Neuronal stem cell (in vitro differentiated cells): ENCODE results near the gene MTA1.
A peak's percentile ranks its signal among the peaks of the same experiment; 100 is the strongest.

Experiments used
- DNase-seq: peaks from one replicate; pipeline ENCODE4 v3.0.0-alpha.2; 2013; ENCODE audit warnings: low spot score
- H2AFZ ChIP-seq: one replicate; pipeline ENCODE4 v1.6.1; 2013; ENCODE audit warnings: mild to moderate bottlenecking, low read length, inconsistent platforms
- H2AK5ac ChIP-seq: 2 replicates; pipeline ENCODE4 v1.6.1; 2013; ENCODE audit warnings: low read depth, mild to moderate bottlenecking, inconsistent platforms, low read length, moderate library complexity, mixed read lengths
- H2BK120ac ChIP-seq: 2 replicates; pipeline ENCODE4 v1.6.1; 2013; ENCODE audit warnings: low read depth, mild to moderate bottlenecking, inconsistent platforms, low read length, moderate library complexity, mixed read lengths
- H2BK12ac ChIP-seq: one replicate; pipeline ENCODE4 v1.6.1; 2013; ENCODE audit warnings: low read length, inconsistent platforms
- H2BK15ac ChIP-seq: 2 replicates; pipeline ENCODE4 v1.6.1; 2013; ENCODE audit warnings: mild to moderate bottlenecking, low read length, inconsistent platforms, mixed read lengths
- H2BK5ac ChIP-seq: one replicate; pipeline ENCODE4 v1.6.1; 2013; ENCODE audit warnings: inconsistent platforms, mild to moderate bottlenecking, low read length, moderate library complexity
- H3K14ac ChIP-seq: one replicate; pipeline ENCODE4 v1.6.1; 2013; ENCODE audit warnings: low read length, inconsistent platforms
- H3K18ac ChIP-seq: 2 replicates; pipeline ENCODE4 v1.6.1; 2013; ENCODE audit warnings: low read length, inconsistent platforms
- H3K23ac ChIP-seq: 2 replicates; pipeline ENCODE4 v1.6.1; 2013; ENCODE audit warnings: low read depth, mild to moderate bottlenecking, mixed read lengths, low read length, inconsistent platforms; ENCODE audit not compliant: poor library complexity
- H3K27ac ChIP-seq: replicated peaks from 3 replicates; pipeline ENCODE4 v1.5.1; 2013; ENCODE audit warnings: low read length, inconsistent platforms
- H3K27me3 ChIP-seq, 3 experiments: 2 replicates each; pipeline ENCODE4 v1.6.1; 2013; ENCODE audit warnings: low read length in 3 of 3, mild to moderate bottlenecking in 2 of 3, inconsistent platforms in 1 of 3, low read depth in 1 of 3, mixed read lengths in 1 of 3, moderate library complexity in 1 of 3; ENCODE audit not compliant: control insufficient read depth in 3 of 3, insufficient read depth in 3 of 3
- H3K36me3 ChIP-seq, 2 donors: replicated peaks in 1 of 2; 2 replicates each; pipeline ENCODE4 v1.6.1; 2013; ENCODE audit warnings: low read length in 2 of 2; ENCODE audit not compliant: control insufficient read depth in 2 of 2, insufficient read depth in 2 of 2
- H3K4ac ChIP-seq: 2 replicates; pipeline ENCODE4 v1.6.1; 2013; ENCODE audit warnings: inconsistent platforms, mild to moderate bottlenecking, low read length, moderate library complexity
- H3K4me1 ChIP-seq, 2 donors: 1 replicate in 1 of 2; 2 replicates in 1 of 2; pipeline ENCODE4 v1.6.1; 2013; ENCODE audit warnings: low read length in 2 of 2, low read depth in 1 of 2; ENCODE audit not compliant: control insufficient read depth in 2 of 2, insufficient read depth in 1 of 2
- H3K4me2 ChIP-seq: one replicate; pipeline ENCODE4 v1.6.1; 2013; ENCODE audit warnings: mild to moderate bottlenecking, low read length, inconsistent platforms; ENCODE audit not compliant: insufficient read depth, poor library complexity, severe bottlenecking
- H3K4me3 ChIP-seq, 2 donors: 2 replicates each; pipeline ENCODE4 v1.5.1; 2013; ENCODE audit warnings: low read length in 2 of 2, mild to moderate bottlenecking in 2 of 2, inconsistent platforms in 1 of 2, moderate library complexity in 1 of 2
- H3K79me1 ChIP-seq: one replicate; pipeline ENCODE4 v1.6.1; 2013; ENCODE audit warnings: low read depth, mild to moderate bottlenecking, inconsistent platforms, low read length, moderate library complexity
- H3K9ac ChIP-seq: one replicate; pipeline ENCODE4 v1.6.1; 2013; ENCODE audit warnings: mild to moderate bottlenecking, low read depth, low read length, inconsistent platforms; ENCODE audit not compliant: poor library complexity
- H3K9me3 ChIP-seq, 2 donors: replicated peaks in 1 of 2; 2 replicates each; pipeline versions ENCODE3 to v1.6.1; 2013; ENCODE audit warnings: low read length in 2 of 2, mild to moderate bottlenecking in 2 of 2, inconsistent platforms in 1 of 2, low read depth in 1 of 2, mixed read lengths in 1 of 2, moderate library complexity in 1 of 2; ENCODE audit not compliant: control insufficient read depth in 2 of 2, insufficient read depth in 1 of 2
- H4K8ac ChIP-seq: one replicate; pipeline ENCODE4 v1.6.1; 2013; ENCODE audit warnings: low read depth, mild to moderate bottlenecking, inconsistent platforms, low read length, moderate library complexity
- H4K91ac ChIP-seq: one replicate; pipeline ENCODE4 v1.6.1; 2013; ENCODE audit warnings: low read length, low read depth, mild to moderate bottlenecking, inconsistent platforms; ENCODE audit not compliant: poor library complexity
- WGBS, 2 donors: extraction: QIAGEN DNeasy Blood & Tissue Kit; methylation state at CpG; one replicate each; pipeline ENCODE4 v1.1.7; 2013; ENCODE audit warnings: missing lambda C conversion rate in 2 of 2, mixed read lengths in 1 of 2; ENCODE audit not compliant: insufficient read length in 2 of 2, insufficient replicate concordance in 1 of 2; ENCODE audit errors: extremely low coverage in 2 of 2; 5-methylcytosine and 5-hydroxymethylcytosine counted together

Gene MTA1

DNA sequence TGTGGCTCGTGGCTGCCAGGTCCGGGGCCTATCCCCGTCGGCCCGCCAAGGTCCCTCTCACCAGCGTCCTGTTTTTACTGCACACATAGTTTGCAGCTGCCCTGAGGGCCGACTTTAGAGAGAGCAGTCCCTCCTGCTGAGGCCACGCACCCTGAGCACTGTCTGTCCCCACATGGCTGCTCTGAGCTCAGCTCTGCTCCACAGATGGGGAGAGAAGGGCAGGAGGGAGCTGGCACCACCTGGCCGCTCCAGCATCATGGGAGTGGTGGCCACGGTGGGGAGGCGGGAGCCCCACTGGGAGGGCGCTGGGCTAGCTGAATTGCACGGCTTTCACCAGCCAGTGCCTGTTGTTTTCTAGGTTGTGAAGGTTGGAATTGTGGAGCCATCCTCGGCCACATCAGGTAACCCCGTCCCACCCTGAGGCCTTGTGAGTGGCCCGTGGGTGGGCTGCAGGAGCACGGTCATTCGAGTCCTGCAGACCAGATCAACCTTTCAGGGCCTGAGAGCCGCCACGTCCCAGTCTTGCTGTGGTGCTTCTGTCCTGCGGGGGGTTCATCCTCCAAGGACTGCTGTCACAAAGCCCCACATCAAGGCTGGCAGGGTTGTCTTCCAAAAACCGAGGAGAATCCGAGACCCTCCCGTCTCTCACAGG lies 28.7 kb upstream of the MTA1 start:
- no peaks in the 10 kb centered on the region for H3K9me3 ChIP-seq
- no peak overlapping the region for H2BK120ac ChIP-seq
- no peak overlapping the region for H3K4ac ChIP-seq
- no peak overlapping the region for H4K8ac ChIP-seq
- H3K4me1 ChIP-seq = no peaks in the 10 kb centered on the region
- no peak overlapping the region for H3K23ac ChIP-seq
- H2AK5ac ChIP-seq = peak overlapping the region; percentile 7
- peaks cover 5% of the 10 kb centered on the region for H3K79me1 ChIP-seq
- no peak overlapping the region for H2BK15ac ChIP-seq
- H2BK5ac ChIP-seq = no peak overlapping the region
- no peak overlapping the region for H3K27ac ChIP-seq
- peak overlapping the region; percentile 53 for H3K9ac ChIP-seq
- peak overlapping the region; percentile 80 for H3K18ac ChIP-seq
- no peak overlapping the region for H2AFZ ChIP-seq
- H3K4me3 ChIP-seq = peak overlapping the region in 1 of 2 donors; percentile 43
- no peak overlapping the region for H2BK12ac ChIP-seq
- no CpG with 5 or more reads among the region's 24 CpGs for WGBS, 2 donors
- peak overlapping the region; percentile 39 for H3K14ac ChIP-seq
- no peak for DNase-seq
- no peak overlapping the region for H4K91ac ChIP-seq
- H3K27me3 ChIP-seq = no peaks in the 10 kb centered on the region
- peaks cover 3 to 34% of the 10 kb centered on the region in 2 donors for H3K36me3 ChIP-seq
- H3K4me2 ChIP-seq = no peak overlapping the region

DNA sequence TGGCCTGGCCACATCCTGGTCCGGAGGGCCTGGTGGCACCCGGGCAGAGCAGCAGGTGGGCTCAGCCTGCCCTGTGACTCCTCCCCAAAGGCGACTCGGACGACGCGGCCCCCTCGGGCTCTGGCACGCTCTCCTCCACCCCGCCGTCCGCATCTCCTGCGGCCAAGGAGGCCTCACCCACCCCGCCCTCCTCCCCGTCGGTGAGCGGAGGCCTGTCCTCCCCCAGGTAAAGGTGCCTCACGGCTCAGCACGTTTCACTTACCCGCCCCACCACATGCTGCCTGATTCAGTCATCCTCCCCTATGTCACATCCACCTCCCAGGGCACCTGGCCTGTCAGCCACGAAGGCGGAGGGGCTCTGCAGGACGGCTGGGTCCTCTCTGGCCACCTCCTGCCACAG lies 28.1 kb upstream of the MTA1 start:
- Histone ChIP-seq H2AK5ac (no peak overlapping the region), H3K79me1 (peaks cover 5% of the 10 kb centered on the region), H3K27me3 (no peaks in the 10 kb centered on the region), H3K9ac (peak overlapping the region; percentile 50), H2BK15ac (no peak overlapping the region), H3K14ac (peak overlapping the region; percentile 89), H3K36me3 (peaks cover 3 to 30% of the 10 kb centered on the region in 2 donors), H2BK5ac (no peak overlapping the region), H2BK120ac (no peak overlapping the region), H2BK12ac (no peak overlapping the region), H2AFZ (no peak overlapping the region), H3K27ac (no peak overlapping the region), H3K4me1 (no peaks in the 10 kb centered on the region), H3K23ac (no peak overlapping the region), H4K91ac (no peak overlapping the region), H4K8ac (no peak overlapping the region), H3K4me2 (no peak overlapping the region), H3K9me3 (no peaks in the 10 kb centered on the region), H3K4ac (no peak overlapping the region), H3K18ac (no peak overlapping the region), H3K4me3 (peak overlapping the region in 1 of 2 donors; percentile 45)
- WGBS, 2 donors = no CpG with 5 or more reads among the region's 23 CpGs
- no peak for DNase-seq

DNA sequence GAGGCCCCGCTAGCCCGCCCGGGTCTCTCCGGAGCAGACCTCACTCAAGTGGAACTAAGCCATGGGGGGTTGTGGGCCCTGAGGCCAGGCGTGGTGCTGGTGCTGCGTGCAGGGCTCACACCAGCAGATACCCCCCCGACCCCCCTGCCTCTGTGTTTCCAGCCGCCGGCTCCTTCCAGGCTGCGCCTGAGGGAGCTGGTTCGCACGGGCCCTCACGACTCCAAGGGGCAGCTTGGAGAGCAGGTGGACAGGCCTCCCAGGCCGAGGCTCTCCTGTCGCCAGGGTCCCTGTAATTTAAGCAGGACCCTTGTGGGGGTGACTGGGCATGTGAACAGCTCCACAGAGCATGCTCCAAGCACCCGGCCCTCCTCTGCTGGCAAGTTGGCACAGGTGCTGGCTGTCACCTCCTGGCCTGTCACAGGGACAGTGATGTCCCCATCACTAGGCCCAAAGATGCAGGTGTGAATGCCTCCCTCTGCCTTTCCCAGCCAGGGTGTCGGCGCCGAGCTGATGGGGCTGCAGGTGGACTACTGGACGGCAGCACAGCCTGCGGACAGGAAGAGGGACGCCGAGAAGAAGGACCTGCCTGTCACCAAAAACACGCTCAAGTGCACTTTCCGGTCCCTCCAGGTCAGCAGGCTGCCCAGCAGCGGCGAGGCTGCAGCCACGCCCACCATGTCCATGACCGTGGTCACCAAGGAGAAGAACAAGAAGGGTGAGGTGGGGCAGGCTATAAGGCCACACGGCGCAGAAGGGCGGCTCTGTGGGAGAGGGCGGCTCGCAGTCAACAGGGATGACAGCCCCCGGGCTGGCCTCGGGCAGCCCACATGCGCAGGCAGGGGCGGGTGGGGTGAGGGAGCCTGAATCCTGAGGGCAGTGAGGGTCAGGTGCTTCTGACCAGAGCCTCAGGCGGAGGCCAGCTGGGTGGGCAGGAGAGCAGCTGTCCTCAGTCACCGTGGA lies 27.2 kb upstream of the MTA1 start:
- peaks cover 3 to 22% of the 10 kb centered on the region in 2 donors for H3K36me3 ChIP-seq
- H2BK12ac ChIP-seq = no peak overlapping the region
- H3K4me3 ChIP-seq = no peak overlapping the region
- peak overlapping the region; percentile 60 for H3K9ac ChIP-seq
- no peak overlapping the region for H3K4me2 ChIP-seq
- no peak overlapping the region for H4K8ac ChIP-seq
- H4K91ac ChIP-seq = no peak overlapping the region
- no peak for DNase-seq
- H3K18ac ChIP-seq = no peak overlapping the region
- peaks cover 4% of the 10 kb centered on the region for H3K79me1 ChIP-seq
- no peak overlapping the region for H2AFZ ChIP-seq
- no peak overlapping the region for H2BK120ac ChIP-seq
- H3K4me1 ChIP-seq = no peaks in the 10 kb centered on the region
- no peak overlapping the region for H3K4ac ChIP-seq
- H2AK5ac ChIP-seq = no peak overlapping the region
- WGBS, 2 donors = no CpG with 5 or more reads among the region's 40 CpGs
- no peaks in the 10 kb centered on the region for H3K27me3 ChIP-seq
- peaks cover 0 to 3% of the 10 kb centered on the region in 2 donors for H3K9me3 ChIP-seq
- H2BK5ac ChIP-seq = no peak overlapping the region
- no peak overlapping the region for H3K23ac ChIP-seq
- H3K27ac ChIP-seq = no peak overlapping the region
- no peak overlapping the region for H2BK15ac ChIP-seq
- peak overlapping the region; percentile 89 for H3K14ac ChIP-seq

DNA sequence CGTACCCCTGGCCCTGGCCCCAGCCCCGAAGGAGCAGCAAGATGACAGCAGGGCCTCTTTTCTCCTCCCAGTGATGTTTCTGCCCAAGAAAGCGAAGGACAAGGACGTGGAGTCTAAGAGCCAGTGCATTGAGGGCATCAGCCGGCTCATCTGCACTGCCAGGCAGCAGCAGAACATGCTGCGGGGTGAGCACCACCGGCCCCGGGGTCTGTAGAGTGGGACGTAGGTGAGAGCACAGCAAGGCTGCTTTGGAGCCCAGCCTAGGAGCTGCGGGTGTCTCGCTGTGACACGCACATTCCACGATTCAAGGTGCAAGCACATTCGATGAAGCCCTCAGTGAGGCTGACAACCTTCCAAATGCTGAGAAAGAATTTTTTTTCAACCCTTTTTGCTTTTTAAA lies 26.5 kb upstream of the MTA1 start:
- Histone ChIP-seq H2BK15ac (no peak overlapping the region), H3K27me3 (no peaks in the 10 kb centered on the region), H3K4me2 (no peak overlapping the region), H4K91ac (no peak overlapping the region), H3K27ac (no peak overlapping the region), H3K36me3 (peaks cover 3 to 18% of the 10 kb centered on the region in 2 donors), H3K23ac (no peak overlapping the region), H3K4me3 (peak overlapping the region in 1 of 2 donors; percentile 20), H2AFZ (no peak overlapping the region), H2BK12ac (no peak overlapping the region), H3K14ac (peak overlapping the region; percentile 82), H3K9ac (peak overlapping the region; percentile 44), H3K9me3 (peaks cover 0 to 6% of the 10 kb centered on the region in 2 donors), H4K8ac (no peak overlapping the region), H2BK5ac (no peak overlapping the region), H2AK5ac (no peak overlapping the region), H2BK120ac (no peak overlapping the region), H3K4me1 (no peaks in the 10 kb centered on the region), H3K4ac (no peak overlapping the region), H3K79me1 (peaks cover 4% of the 10 kb centered on the region), H3K18ac (no peak overlapping the region)
- no CpG with 5 or more reads among the region's 14 CpGs for WGBS, 2 donors
- no peak for DNase-seq
